GM18499 (cell line): ENCODE data around the gene DOCK9.

Source experiments
- ATAC-seq: cut with Tn5 transposase; IDR thresholded peaks from one replicate; pipeline ENCODE4 v1.9.1; 2021; ENCODE audit warnings: moderate number of reproducible peaks; ENCODE audit not compliant: insufficient read depth, unreplicated experiment

Gene DOCK9

DNA sequence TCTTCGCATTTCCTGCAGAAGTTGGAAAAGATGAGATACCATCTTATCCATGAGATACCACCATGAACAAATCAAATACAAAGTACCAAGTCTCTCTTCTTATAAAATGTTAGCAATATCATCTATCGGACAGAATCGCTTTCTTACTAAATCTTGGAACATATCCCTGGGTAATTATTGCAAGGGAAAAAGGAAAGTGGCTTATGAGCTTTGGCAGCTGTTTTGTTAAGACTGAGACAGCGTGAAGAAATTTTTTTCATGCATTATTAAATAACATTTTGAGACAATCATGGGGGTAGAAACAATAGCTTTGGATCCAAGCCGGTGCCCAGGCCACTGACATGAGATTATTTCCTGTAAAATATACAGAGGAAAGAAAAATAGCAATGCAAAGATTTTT lies 84.5 kb downstream of the DOCK9 start:
- ATAC-seq: no peak

DNA sequence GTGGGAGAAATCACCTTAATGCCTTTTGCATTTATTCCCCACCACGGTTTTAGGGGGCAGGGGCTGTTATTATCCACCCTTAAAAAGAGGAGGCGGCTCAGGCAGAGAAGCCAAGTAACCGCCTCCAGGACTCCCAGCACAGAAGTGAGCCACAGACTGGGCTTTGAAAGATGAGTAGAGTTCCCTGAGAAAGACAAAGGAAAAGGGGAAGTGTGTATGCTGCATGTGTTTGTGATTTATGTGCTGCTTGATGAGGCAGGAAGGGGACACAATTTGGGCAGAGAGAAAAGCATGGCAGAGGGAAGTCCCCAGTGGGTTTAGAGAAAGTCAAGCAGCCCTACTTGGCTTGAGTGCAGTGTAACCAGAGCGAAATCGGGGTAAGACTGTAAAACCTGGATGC lies 85.0 kb downstream of the DOCK9 start:
- ATAC-seq: no peak

GRCh38 chr13:98892077-98892476 lies 85.8 kb downstream of the DOCK9 start:
- ATAC-seq: no peak

GRCh38 chr13:98890925-98891324 lies 86.9 kb downstream of the DOCK9 start:
- no peak for ATAC-seq

GRCh38 chr13:98890186-98890585 lies 87.7 kb downstream of the DOCK9 start:
- ATAC-seq: no peak

- no peak for ATAC-seq
These were observed 88.3 kb downstream of the DOCK9 start for GRCh38 chr13:98889419-98890085.

- no peak for ATAC-seq
These were observed 89.0 kb downstream of the DOCK9 start for GRCh38 chr13:98888890-98889279.

GRCh38 chr13:98888222-98888889 lies 89.5 kb downstream of the DOCK9 start:
- no peak for ATAC-seq

DNA sequence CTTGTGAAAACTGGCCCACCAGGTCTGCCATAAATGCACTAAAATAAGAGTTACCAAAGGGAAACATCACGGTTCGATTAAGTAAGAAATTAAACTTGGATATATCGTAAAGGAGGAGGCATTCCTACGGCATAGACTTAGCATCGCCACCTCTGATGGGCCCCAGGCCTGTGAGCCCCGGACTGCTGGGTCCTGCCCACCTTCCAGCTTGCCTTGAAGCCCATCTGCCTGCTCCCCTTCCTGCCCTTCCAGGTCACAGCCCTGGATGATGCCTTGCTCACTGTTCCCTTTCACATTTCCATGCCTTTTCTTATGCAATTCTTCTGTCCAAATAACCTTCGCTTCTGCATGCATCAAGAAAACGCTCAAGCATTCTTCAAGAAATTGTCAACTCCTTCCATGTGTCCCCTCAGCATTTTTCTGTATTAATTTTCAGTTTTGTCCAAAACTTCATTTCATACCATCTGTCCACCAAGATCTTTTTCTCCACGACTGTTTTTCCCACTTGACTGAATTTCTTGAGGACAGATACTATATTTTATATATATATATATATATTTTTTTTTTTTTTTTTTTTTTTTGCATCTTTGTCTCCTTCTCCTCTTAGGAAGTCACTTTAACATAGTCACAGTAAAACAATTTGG lies 91.2 kb downstream of the DOCK9 start:
- ATAC-seq: no peak

DNA sequence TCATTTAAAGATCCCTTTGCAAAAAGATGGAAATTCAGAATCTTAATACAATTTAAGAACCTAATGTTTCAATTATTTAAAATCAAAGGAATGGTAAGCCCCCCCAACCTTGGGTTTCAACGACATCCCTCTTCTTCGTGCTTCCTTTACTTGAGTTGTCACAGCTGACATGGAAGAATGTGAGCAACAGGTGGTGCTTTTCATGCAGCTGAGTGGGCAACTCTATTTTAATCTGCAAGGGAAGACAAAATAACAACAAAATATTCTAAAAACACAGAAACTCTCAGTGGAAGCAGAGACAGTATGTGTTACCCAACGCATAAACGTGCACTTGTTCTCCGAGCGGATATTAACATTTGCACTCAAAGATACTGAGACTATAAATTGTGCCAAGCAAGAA lies 92.3 kb downstream of the DOCK9 start:
- no peak for ATAC-seq

DNA sequence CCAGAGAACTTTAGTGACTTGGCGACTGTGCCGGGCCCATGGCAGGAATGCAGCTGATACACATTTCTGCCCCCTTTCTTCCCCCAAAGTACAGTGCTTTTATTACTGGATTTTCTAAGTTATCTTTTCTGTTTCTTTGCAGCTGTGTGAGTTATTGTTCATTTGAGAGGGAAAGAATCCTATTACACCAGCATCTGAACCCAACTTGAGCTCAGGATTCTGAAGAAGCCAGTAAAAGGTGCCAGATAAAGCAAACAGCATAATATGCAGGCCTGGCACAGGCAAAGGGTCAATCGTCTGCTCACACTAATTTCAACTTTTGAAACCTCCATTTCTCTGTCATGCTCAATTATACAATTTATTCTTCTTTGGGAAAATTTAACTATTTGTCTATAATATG lies 93.9 kb downstream of the DOCK9 start:
- ATAC-seq: no peak

DNA sequence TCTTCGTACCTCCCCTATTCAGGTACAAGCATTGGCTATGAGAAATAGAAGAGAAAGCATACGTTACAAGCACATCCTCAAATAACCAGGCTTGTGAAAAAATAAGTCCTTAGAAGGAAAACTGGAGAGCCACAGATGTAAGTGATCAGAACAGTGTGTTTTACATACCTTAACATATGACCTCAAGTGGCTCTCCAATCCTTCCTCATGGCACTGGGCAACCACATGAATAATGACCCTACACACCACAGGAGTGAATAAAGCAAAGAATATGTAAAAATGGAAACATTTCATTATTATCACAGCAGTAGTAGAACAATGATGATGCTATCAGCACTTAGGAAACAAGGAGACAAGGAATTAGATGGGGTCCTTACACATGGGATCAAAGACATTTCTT lies 96.5 kb downstream of the DOCK9 start:
- no peak for ATAC-seq

GRCh38 chr13:98880677-98881076 lies 97.2 kb downstream of the DOCK9 start:
- ATAC-seq: no peak

GRCh38 chr13:98879957-98880356 lies 97.9 kb downstream of the DOCK9 start:
- no peak for ATAC-seq

GRCh38 chr13:98879127-98879520 lies 98.7 kb downstream of the DOCK9 start:
- ATAC-seq: no peak

DNA sequence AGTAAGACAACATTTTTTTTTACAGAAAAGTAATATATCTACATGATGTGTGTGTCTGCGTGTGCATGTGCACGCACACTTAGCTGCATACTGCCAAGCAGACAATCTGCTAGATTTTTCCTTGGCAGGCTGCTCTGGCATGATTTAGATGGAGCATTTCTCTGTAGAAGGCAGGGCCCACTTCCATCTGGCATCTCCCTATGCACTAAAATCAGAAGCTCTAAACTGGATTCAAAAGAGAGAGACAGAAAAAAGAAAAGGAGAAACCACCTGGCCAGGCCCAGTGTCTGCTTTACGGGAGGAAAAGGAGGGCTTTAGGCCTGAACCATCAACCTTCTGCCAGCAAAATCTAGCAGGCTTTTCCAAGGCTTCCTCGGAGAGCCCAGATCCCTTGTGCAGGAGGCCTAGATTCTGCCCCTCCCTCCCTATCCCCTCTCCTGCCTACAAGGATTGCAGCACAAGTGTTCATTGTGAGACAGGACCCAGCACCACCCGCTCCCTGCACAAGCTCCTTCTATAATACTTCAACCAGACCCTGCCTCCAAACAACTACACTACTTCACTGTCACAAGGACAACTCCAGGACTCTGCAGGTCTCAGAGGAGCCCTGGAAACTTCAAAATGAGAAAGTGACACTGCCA lies 99.3 kb downstream of the DOCK9 start:
- ATAC-seq: no peak

GRCh38 chr13:98877936-98878335 lies 99.9 kb downstream of the DOCK9 start:
- no peak for ATAC-seq

- no peak for ATAC-seq
These were observed 100.4 kb downstream of the DOCK9 start for GRCh38 chr13:98877466-98877865.

DNA sequence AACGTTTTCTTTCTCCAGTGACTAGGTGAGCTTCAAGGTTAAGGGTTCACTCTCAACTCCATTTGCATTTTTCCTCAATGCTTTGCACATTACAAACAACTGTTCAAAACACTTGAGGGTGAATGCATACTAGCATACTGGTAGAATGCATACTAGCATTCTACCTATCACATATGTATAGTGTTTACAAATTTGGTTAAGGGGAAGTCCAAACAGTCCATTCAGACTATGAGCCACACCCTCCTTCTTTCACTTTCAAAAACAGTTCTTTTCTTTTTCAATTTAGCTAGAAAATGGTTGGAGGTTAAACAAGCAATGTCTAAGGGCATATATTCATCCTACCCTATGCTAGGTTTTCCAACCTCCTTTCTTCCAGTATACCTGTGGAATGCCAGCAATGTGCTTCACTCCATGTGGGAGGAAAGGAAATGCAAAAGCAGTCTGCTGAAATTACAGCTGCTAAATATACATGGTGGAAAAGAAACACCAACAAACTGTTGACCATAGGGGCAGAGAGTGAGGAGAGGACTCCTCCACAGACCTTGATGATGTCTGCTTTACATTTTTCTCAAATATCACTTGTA lies 102.6 kb downstream of the DOCK9 start:
- ATAC-seq: peak; percentile 86

DNA sequence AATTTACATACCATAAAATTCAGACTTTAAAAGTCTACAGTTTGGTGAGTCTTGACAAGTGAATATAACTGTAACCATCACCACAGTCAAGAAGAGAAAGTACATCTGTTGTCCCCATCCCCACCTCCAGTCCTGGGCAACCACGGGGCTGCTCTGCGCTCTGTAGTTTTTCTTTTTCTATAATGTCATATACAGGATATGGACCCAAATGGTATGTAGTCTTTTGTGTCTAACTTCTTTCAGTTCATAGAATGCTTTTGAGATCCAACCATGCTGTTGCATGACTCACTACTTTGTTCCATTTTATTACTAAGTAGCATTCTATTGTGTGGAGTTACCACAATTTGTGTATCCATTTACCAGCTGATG lies 103.9 kb downstream of the DOCK9 start:
- ATAC-seq: no peak
